Adrenal gland (tissue), 12 donors: ENCODE results near the gene TNNT3. TPM values are rescaled to one million over a fixed set of nuclear protein-coding genes. Genes with fewer than 3 reads are reported as not detected.
A peak's percentile ranks its signal among the peaks of the same experiment; 100 is the strongest.

Source experiments
- DNase-seq, 7 donors: peaks; one replicate each; pipeline ENCODE4 v3.0.0-alpha.2; 2019 to 2020
- H3K27ac ChIP-seq, 5 donors: fragments of 200-600 bp; sonication (generic) in 4 of 5; 1 replicate in 3 of 5; 2 replicates in 2 of 5; pipeline versions ENCODE4 v1.5.1 to v1.8.0; 2016 to 2020; ENCODE audit warnings: mild to moderate bottlenecking in 1 of 5
- H3K27me3 ChIP-seq: fragments of 200-600 bp; 2 replicates; pipeline ENCODE4 v1.8.0; 2021
- H3K36me3 ChIP-seq, 2 donors: fragments of 200-600 bp; replicated peaks in 1 of 2; 1 replicate in 1 of 2; 2 replicates in 1 of 2; pipeline versions ENCODE4 v1.5.1 to v1.8.0; 2018 to 2022
- H3K4me1 ChIP-seq, 2 donors: fragments of 200-600 bp; replicated peaks in 1 of 2; 1 replicate in 1 of 2; 2 replicates in 1 of 2; pipeline versions ENCODE4 v1.5.1 to v1.8.0; 2018 to 2021
- H3K4me3 ChIP-seq, 4 donors: fragments of 200-600 bp; sonication (generic) in 3 of 4; one replicate each; pipeline ENCODE4 v1.5.1; 2016 to 2018
- H3K9me3 ChIP-seq, 3 donors: fragments of 200-600 bp; sonication (generic) in 1 of 3; replicated peaks in 1 of 3; 1 replicate in 2 of 3; 2 replicates in 1 of 3; pipeline versions ENCODE4 v1.5.1 to v1.8.0; 2016 to 2021
- POLR2A ChIP-seq, 2 donors: fragments of 450-650 bp; IDR thresholded peaks; one replicate each; pipeline ENCODE4 v1.6.1; 2017; ENCODE audit warnings: antibody characterized with exemption in 2 of 2, mild to moderate bottlenecking in 2 of 2, moderate library complexity in 1 of 2
- WGBS, 4 donors: extraction: QIAGEN DNeasy Blood & Tissue Kit in 2 of 4; methylation state at CpG; one replicate each; pipeline versions ENCODE4 v1.1.5 to v1.1.7; 2013 to 2017; 5-methylcytosine and 5-hydroxymethylcytosine counted together
- intact Hi-C, 2 donors: fragments of 100-400 bp; cut with DNase I; formaldehyde crosslinking; loops; one replicate each; pipeline versions ENCODE4 v1.14.1 to v1.15.0; 2022 to 2023
- polyA plus RNA-seq, 3 donors: library from polyadenylated mRNA; stranded (reverse); fragments of 200-250 nt in 2 of 3; fragments of 350-450 nt in 1 of 3; fragmentation: Illumina TruSeq in 1 of 3; extraction: RNeasy Lipid Tissue Mini Kit (QIAGEN cat#74804) in 1 of 3; gene quantifications; one replicate each; pipeline ENCODE4 v1.2.3, GENCODE V29; 2013 to 2014
- total RNA-seq, 9 donors: library from RNA; depleted of rRNA in 4 of 9; stranded (reverse); fragments of >200 nt in 4 of 9; fragments of 120-200 nt in 1 of 9; fragmentation: NEBNext Ultra II Directional in 1 of 9; extraction: Animal tissue kit (Norgen Biotek cat#: 25700) in 1 of 9; gene quantifications; one replicate each; pipeline versions ENCODE4 v1.1.0 to v1.2.4, GENCODE V29; 2013 to 2023
- TF ChIP-seq, protein P1 (sequence below), 6 experiments: fragments of 450-650 bp in 4 of 6; fragments of 200-600 bp in 2 of 6; sonication (generic) in 1 of 6; IDR thresholded peaks; 1 replicate in 5 of 6; 2 replicates in 1 of 6; pipeline versions ENCODE4 v1.5.1 to v1.8.0; 2016 to 2021; ENCODE audit warnings: antibody characterized with exemption in 6 of 6, mild to moderate bottlenecking in 2 of 6, moderate library complexity in 1 of 6
- donor health status: healthy with polysubstance abuse.
- donor health status: Bipolar disorder and iron deficiency.
- donor health status: DM: yes; HTN: yes; CAD: no.
- donor health status: DM: no; HTN: no; CAD: no.
- donor health status: DM: no; HTN: no; CAD: no.
- donor health status: DM: yes; HTN: yes; CAD: no.

The TNNT3 gene
- total and polyA plus RNA-seq, 12 donors, result 0.81 to 12.2 (median 5.4) TPM; not detected in 1

DNA sequence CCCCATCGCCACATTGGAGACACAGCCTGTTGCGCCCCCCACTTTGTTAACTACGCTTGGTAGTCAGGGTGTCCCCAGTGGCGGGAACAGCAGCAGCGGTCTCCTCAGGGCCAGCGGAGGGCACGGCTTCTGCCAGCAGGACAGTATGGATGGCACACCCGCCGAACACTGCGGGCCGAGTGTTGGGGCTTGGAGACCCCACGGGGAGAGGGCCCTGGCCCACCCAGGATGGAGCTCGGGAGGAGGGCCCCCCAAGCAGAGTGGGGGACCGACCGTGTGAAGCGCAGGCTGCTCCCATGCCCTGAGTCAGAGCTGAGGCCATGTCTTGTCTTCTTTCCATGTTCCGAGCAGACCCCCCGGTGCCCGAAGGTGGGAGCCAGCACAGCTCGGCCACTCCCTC lies 45.5 kb downstream of the TNNT3 start:
- H3K4me1 ChIP-seq, result no peaks in the 10 kb centered on the region
- H3K27me3 ChIP-seq, result no peaks in the 10 kb centered on the region
- no peak overlapping the region for H3K4me3 ChIP-seq
- TF ChIP-seq POLR2A (IDR thresholded peaks at IDR 0.05), result no peak
- DNase-seq, result no peak
- no peaks in the 10 kb centered on the region for H3K9me3 ChIP-seq
- no peaks in the 10 kb centered on the region for H3K36me3 ChIP-seq
- intact Hi-C loops, result no loop called here
- H3K27ac ChIP-seq, result no peak overlapping the region
- WGBS, 4 donors, result 50% methylated on average over 2 of the region's 20 CpGs; no CpG with 5 or more reads in 3 of the 4 donors

DNA sequence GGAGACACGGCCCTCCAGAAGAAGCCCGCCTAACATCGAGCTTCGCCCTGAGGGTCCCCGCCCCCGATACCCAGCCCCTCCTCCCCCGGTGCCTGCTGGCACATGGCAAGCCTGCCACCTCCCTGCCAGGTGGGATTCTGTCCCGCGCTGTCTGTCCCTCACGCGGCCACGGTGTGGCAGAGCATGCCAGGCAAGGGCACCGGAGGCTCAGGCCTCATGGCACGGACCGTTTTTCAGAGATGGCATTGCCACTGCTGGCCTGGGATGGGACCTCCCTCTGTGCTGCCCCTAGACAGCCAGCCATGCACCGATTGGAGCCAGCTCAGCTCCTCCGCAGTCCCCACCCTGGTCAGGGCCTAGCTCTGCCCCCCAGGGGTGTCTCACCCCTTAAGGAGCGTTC lies 47.0 kb downstream of the TNNT3 start:
- TF ChIP-seq, protein P1, sequence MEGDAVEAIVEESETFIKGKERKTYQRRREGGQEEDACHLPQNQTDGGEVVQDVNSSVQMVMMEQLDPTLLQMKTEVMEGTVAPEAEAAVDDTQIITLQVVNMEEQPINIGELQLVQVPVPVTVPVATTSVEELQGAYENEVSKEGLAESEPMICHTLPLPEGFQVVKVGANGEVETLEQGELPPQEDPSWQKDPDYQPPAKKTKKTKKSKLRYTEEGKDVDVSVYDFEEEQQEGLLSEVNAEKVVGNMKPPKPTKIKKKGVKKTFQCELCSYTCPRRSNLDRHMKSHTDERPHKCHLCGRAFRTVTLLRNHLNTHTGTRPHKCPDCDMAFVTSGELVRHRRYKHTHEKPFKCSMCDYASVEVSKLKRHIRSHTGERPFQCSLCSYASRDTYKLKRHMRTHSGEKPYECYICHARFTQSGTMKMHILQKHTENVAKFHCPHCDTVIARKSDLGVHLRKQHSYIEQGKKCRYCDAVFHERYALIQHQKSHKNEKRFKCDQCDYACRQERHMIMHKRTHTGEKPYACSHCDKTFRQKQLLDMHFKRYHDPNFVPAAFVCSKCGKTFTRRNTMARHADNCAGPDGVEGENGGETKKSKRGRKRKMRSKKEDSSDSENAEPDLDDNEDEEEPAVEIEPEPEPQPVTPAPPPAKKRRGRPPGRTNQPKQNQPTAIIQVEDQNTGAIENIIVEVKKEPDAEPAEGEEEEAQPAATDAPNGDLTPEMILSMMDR (IDR thresholded peaks at IDR 0.05), result no peak
- TF ChIP-seq POLR2A (IDR thresholded peaks at IDR 0.05), result no peak
- 88 to 100% methylated on average over 3 of the region's 18 CpGs; no CpG with 5 or more reads in 2 of the 4 donors for WGBS, 4 donors
- no peak overlapping the region for H3K4me3 ChIP-seq
- no peaks in the 10 kb centered on the region for H3K4me1 ChIP-seq
- intact Hi-C loops, result no loop called here
- H3K36me3 ChIP-seq, result no peaks in the 10 kb centered on the region
- H3K27me3 ChIP-seq, result no peaks in the 10 kb centered on the region
- no peaks in the 10 kb centered on the region for H3K9me3 ChIP-seq
- H3K27ac ChIP-seq, result no peak overlapping the region
- peak in 1 of 7 donors; percentile 8 for DNase-seq

DNA sequence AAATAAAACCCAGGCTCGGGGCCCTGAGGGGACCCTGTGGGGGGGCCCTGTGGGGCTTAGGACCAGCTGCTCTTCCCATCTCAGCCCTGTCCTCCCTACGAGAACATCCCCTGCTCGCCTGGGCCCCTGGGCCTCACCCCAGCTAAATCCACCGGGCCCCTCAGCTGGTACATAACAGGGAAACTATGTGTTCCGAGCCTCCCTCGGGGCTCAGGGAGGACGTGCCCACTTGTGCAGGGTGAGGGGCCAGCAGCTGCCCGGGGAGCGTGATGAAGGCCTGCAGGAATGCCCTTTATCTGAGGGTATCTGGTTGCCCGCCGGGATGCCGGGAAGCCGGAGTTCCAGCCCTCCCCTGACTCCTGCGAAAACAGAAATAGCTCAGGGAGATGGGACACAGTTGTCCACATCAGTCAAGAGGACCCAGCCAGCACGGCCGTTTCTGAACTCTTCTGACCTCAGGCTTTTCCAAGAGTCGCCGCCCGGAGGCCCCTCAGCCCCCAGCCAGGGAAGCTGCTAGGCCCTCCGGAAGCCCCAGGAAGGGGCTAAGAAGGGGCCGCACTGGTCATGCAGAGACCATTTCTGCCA lies 48.2 kb downstream of the TNNT3 start:
- Histone ChIP-seq H3K27ac (no peak overlapping the region), H3K4me3 (no peak overlapping the region), H3K4me1 (no peaks in the 10 kb centered on the region), H3K27me3 (no peaks in the 10 kb centered on the region), H3K9me3 (no peaks in the 10 kb centered on the region), H3K36me3 (no peaks in the 10 kb centered on the region)
- 40% methylated on average over 2 of the region's 21 CpGs; no CpG with 5 or more reads in 3 of the 4 donors for WGBS, 4 donors
- DNase-seq, result peak in 2 of 7 donors; percentile 9 to 43
- no peak for TF ChIP-seq POLR2A (IDR thresholded peaks at IDR 0.05)
- TF ChIP-seq, protein P1 (IDR thresholded peaks at IDR 0.05), result no peak
- intact Hi-C loops, result no loop called here

DNA sequence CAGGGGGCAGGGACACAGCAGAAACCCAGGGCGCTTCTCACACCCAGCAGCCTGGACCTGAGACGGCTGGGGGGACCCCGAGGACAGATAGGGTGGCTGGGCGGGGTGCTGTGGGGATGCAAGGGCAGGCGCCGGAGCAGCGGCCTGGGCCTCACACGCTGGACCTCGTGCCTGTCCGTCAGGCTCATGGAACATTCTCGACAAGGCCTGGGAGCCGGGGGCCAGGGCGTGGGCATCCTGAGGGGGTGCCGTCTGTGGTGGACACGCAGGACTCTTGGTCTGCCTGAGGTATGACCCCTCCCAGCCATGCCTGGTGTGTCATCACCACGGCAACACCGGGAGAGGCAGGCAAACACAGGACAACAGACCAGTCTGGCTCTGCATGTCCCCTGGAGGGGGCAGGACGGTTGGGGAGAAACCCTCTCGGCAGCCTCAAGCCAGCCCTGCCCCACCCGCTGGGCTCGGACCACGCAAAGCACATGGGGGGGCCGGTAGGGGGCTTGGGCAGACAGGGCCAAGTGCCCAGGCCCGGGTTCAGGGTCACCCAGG lies 49.0 kb downstream of the TNNT3 start:
- no CpG with 5 or more reads among the region's 24 CpGs for WGBS, 4 donors
- peak in 1 of 7 donors; percentile 7 for DNase-seq
- no peaks in the 10 kb centered on the region for H3K36me3 ChIP-seq
- intact Hi-C loops, result no loop called here
- TF ChIP-seq POLR2A (IDR thresholded peaks at IDR 0.05), result no peak
- H3K4me1 ChIP-seq, result no peaks in the 10 kb centered on the region
- H3K27ac ChIP-seq, result no peak overlapping the region
- no peaks in the 10 kb centered on the region for H3K27me3 ChIP-seq
- no peaks in the 10 kb centered on the region for H3K9me3 ChIP-seq
- no peak overlapping the region for H3K4me3 ChIP-seq

DNA sequence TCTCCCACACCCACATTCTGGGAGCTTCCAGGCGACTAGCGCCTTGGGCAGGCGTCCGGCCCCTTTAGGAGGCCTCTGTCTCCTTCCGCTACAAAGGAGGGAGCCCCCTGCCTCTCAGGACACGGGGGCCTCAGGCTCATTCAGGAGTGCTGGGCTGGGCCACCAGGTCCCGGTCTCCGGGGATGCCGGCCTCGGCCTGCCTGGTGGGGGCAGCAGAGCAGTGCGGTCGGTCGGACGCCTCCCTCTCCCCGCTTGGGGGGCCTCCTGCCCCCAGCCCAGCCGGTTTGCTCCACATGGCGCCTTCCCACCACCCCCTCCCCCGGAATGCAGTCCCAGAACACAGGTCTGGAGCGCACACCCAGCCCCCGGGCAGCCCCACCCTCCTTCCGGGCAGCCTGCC lies 49.5 kb downstream of the TNNT3 start:
- Histone ChIP-seq H3K9me3 (no peaks in the 10 kb centered on the region), H3K4me1 (no peaks in the 10 kb centered on the region), H3K4me3 (no peak overlapping the region), H3K36me3 (no peaks in the 10 kb centered on the region), H3K27ac (no peak overlapping the region), H3K27me3 (no peaks in the 10 kb centered on the region)
- no peak for TF ChIP-seq POLR2A (IDR thresholded peaks at IDR 0.05)
- TF ChIP-seq, protein P1 (IDR thresholded peaks at IDR 0.05), result no peak
- WGBS, 4 donors, result no CpG with 5 or more reads among the region's 21 CpGs
- DNase-seq, result no peak
- intact Hi-C loops, result no loop called here
